GM20000 (cell line): ENCODE results near the gene GPR135.

Experiments
- DNase-seq: peaks from one replicate; pipeline ENCODE4 v3.0.0; 2012; ENCODE audit warnings: low spot score
- CTCF ChIP-seq: IDR thresholded peaks from 2 replicates; pipeline ENCODE4 v1.5.1; 2012; ENCODE audit warnings: mild to moderate bottlenecking, control low read depth; ENCODE audit errors: extremely low read depth, missing control alignments

Gene GPR135

GRCh38 chr14:59417311-59417710 lies 47.9 kb downstream of the GPR135 start:
- no peak for DNase-seq
- TF ChIP-seq CTCF = no peak

GRCh38 chr14:59415836-59416602 lies 49.2 kb downstream of the GPR135 start:
- DNase-seq = no peak
- TF ChIP-seq CTCF = no peak
